Astrocyte of the hippocampus (primary cell): ENCODE data around the gene STH.

Source experiments
- DNase-seq: peaks from one replicate; pipeline ENCODE4 v3.0.0; 2011; ENCODE audit warnings: low read depth, low spot score

Gene STH

GRCh38 chr17:45967378-45967777, 31.7 kb upstream of the STH start:
- no peak for DNase-seq

- no peak for DNase-seq
Observed at GRCh38 chr17:45968732-45969131, 30.3 kb upstream of the STH start.

GRCh38 chr17:45969726-45970125, 29.3 kb upstream of the STH start:
- DNase-seq: no peak

GRCh38 chr17:45970659-45971058, 28.4 kb upstream of the STH start:
- DNase-seq: no peak

GRCh38 chr17:45971698-45972141, 27.3 kb upstream of the STH start:
- no peak for DNase-seq

GRCh38 chr17:45972531-45972930, 26.5 kb upstream of the STH start:
- DNase-seq: no peak

- DNase-seq: no peak
Observed at GRCh38 chr17:45973099-45973780, 25.8 kb upstream of the STH start.

GRCh38 chr17:45973946-45974859, 24.8 kb upstream of the STH start:
- no peak for DNase-seq

- no peak for DNase-seq
Observed at GRCh38 chr17:45974916-45975630, 24.0 kb upstream of the STH start.

GRCh38 chr17:45975640-45976295, 23.3 kb upstream of the STH start:
- no peak for DNase-seq

- DNase-seq: no peak
Observed at GRCh38 chr17:45976391-45976754, 22.7 kb upstream of the STH start.

GRCh38 chr17:45976755-45977505, 22.1 kb upstream of the STH start:
- peak; percentile 16 for DNase-seq

- DNase-seq: no peak
Observed at GRCh38 chr17:45977506-45977824, 21.6 kb upstream of the STH start.

- no peak for DNase-seq
Observed at GRCh38 chr17:45977976-45978626, 20.9 kb upstream of the STH start.

GRCh38 chr17:45979137-45979536, 19.9 kb upstream of the STH start:
- no peak for DNase-seq

- no peak for DNase-seq
Observed at GRCh38 chr17:45980855-45981254, 18.2 kb upstream of the STH start.

GRCh38 chr17:45981306-45981705, 17.7 kb upstream of the STH start:
- no peak for DNase-seq

- DNase-seq: no peak
Observed at GRCh38 chr17:45982791-45983613, 16.0 kb upstream of the STH start.

GRCh38 chr17:45983614-45984310, 15.3 kb upstream of the STH start:
- no peak for DNase-seq
